Vagina (tissue), 2 donors: ENCODE results near the gene CD46.

ENCODE experiments used
- POLR2A ChIP-seq, 2 donors: fragments of 450-650 bp; IDR thresholded peaks; one replicate each; pipeline ENCODE4 v1.6.1; 2017; ENCODE audit warnings: antibody characterized with exemption in 2 of 2, mild to moderate bottlenecking in 2 of 2, moderate library complexity in 2 of 2
- POLR2AphosphoS5 ChIP-seq, 2 donors: sonication (generic); formaldehyde crosslinking; IDR thresholded peaks; one replicate each; pipeline ENCODE4 v1.9.0; 2017; ENCODE audit warnings: antibody characterized with exemption in 2 of 2, mild to moderate bottlenecking in 2 of 2, low read depth in 1 of 2; ENCODE audit not compliant: insufficient read depth in 1 of 2
- TF ChIP-seq, protein P1 (sequence below), 3 experiments: fragments of 450-650 bp in 2 of 3; fragments of 200-600 bp in 1 of 3; sonication (generic) in 1 of 3; IDR thresholded peaks; one replicate each; pipeline ENCODE4 v1.5.1; 2017 to 2019; ENCODE audit warnings: antibody characterized with exemption in 3 of 3, mild to moderate bottlenecking in 2 of 3, moderate library complexity in 2 of 3

- no peak for TF ChIP-seq POLR2A (IDR thresholded peaks at IDR 0.05)
- TF ChIP-seq, protein P1, sequence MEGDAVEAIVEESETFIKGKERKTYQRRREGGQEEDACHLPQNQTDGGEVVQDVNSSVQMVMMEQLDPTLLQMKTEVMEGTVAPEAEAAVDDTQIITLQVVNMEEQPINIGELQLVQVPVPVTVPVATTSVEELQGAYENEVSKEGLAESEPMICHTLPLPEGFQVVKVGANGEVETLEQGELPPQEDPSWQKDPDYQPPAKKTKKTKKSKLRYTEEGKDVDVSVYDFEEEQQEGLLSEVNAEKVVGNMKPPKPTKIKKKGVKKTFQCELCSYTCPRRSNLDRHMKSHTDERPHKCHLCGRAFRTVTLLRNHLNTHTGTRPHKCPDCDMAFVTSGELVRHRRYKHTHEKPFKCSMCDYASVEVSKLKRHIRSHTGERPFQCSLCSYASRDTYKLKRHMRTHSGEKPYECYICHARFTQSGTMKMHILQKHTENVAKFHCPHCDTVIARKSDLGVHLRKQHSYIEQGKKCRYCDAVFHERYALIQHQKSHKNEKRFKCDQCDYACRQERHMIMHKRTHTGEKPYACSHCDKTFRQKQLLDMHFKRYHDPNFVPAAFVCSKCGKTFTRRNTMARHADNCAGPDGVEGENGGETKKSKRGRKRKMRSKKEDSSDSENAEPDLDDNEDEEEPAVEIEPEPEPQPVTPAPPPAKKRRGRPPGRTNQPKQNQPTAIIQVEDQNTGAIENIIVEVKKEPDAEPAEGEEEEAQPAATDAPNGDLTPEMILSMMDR (IDR thresholded peaks at IDR 0.05) = no peak
- no peak for TF ChIP-seq POLR2AphosphoS5 (IDR thresholded peaks at IDR 0.05; ENCODE audit: insufficient read depth in 1 of 2, low read depth in 1 of 2)
These were observed 53.0 kb downstream of the CD46 start for GRCh38 chr1:207804721-207805468.
